VCaP (cell line): Measurements from ENCODE around the gene CP.
"Not testable (repeated sequence)": the region's sequence is repeated elsewhere in the genome, so short reads cannot be mapped to it uniquely, and the experiment has no call there.

Experiments
- H3K27ac ChIP-seq: fragments of 450-650 bp; 2 replicates; pipeline ENCODE4 v1.5.1; 2017
- CTCF ChIP-seq: fragments of 450-650 bp; conservative IDR thresholded peaks from 2 replicates; pipeline ENCODE4 v1.5.1; 2017; ENCODE audit warnings: mild to moderate bottlenecking, moderate library complexity

The CP gene

GRCh38 chr3:149198611-149199010 is 23.0 kb downstream of the CP start:
- no peak overlapping the region for H3K27ac ChIP-seq
- no peak for TF ChIP-seq CTCF

GRCh38 chr3:149197669-149198068 is 24.0 kb downstream of the CP start:
- TF ChIP-seq CTCF = no peak
- no peak overlapping the region for H3K27ac ChIP-seq

- H3K27ac ChIP-seq = not testable (repeated sequence)
Observed at GRCh38 chr3:149196805-149197592, 24.6 kb downstream of the CP start.

- no peak overlapping the region for H3K27ac ChIP-seq
Observed at GRCh38 chr3:149195221-149195620, 26.4 kb downstream of the CP start.

GRCh38 chr3:149188494-149188893 is 33.1 kb downstream of the CP start:
- no peak overlapping the region for H3K27ac ChIP-seq

More at GRCh38 chr3:149195221-149195620, 26.4 kb downstream of the CP start:
- no peak for TF ChIP-seq CTCF

GRCh38 chr3:149186721-149187120 is 34.9 kb downstream of the CP start:
- no peak overlapping the region for H3K27ac ChIP-seq
- no peak for TF ChIP-seq CTCF

More at GRCh38 chr3:149188494-149188893, 33.1 kb downstream of the CP start:
- no peak for TF ChIP-seq CTCF

GRCh38 chr3:149186219-149186618 is 35.4 kb downstream of the CP start:
- H3K27ac ChIP-seq = no peak overlapping the region
- TF ChIP-seq CTCF = no peak

- no peak for TF ChIP-seq CTCF
- H3K27ac ChIP-seq = no peak overlapping the region
Observed at GRCh38 chr3:149181182-149181581, 40.4 kb downstream of the CP start.
